Measurements from ENCODE around the gene ARHGAP15.

DNA sequence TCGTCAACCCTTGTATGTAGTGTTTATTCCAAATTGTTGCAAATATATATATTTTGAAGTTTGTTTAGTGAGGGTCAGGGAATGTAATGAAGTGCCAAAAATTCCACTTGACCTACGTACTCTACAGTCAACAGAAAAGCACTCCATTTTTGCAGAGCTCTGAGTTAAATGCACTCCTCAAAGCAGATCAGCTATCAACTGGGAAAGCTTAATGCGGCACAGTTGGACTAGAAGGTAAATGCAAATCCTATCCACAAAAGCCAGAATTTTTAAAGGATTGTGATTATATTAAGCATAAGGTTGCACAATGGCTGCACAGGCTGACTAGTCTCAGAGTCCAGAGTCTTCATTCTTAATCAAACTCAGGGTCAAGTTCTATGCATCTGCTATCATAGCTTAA lies 577.1 kb downstream of the ARHGAP15 start:
- TF ChIP-seq, protein P1, sequence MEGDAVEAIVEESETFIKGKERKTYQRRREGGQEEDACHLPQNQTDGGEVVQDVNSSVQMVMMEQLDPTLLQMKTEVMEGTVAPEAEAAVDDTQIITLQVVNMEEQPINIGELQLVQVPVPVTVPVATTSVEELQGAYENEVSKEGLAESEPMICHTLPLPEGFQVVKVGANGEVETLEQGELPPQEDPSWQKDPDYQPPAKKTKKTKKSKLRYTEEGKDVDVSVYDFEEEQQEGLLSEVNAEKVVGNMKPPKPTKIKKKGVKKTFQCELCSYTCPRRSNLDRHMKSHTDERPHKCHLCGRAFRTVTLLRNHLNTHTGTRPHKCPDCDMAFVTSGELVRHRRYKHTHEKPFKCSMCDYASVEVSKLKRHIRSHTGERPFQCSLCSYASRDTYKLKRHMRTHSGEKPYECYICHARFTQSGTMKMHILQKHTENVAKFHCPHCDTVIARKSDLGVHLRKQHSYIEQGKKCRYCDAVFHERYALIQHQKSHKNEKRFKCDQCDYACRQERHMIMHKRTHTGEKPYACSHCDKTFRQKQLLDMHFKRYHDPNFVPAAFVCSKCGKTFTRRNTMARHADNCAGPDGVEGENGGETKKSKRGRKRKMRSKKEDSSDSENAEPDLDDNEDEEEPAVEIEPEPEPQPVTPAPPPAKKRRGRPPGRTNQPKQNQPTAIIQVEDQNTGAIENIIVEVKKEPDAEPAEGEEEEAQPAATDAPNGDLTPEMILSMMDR (IDR thresholded peaks at IDR 0.05; ENCODE audit: insufficient read depth, low read length, poor library complexity, severe bottlenecking) = no peak
- no peak for TF ChIP-seq EZH2phosphoT487 (conservative IDR thresholded peaks at IDR 0.05; ENCODE audit: low read length)

All from SU-DHL-6 (cell line).